Measurements from ENCODE around the gene TRERF1.

TRERF1 gene

GRCh38 chr6:42279966-42280629, 171.6 kb downstream of the TRERF1 start:
- TF ChIP-seq EZH2 (IDR thresholded peaks at IDR 0.05) = no peak
- no peak for TF ChIP-seq FOXP2 (optimal IDR thresholded peaks at IDR 0.05; ENCODE audit: control extremely low read depth, extremely low read length, insufficient read depth)
- no peak for TF ChIP-seq POLR2AphosphoS5 (IDR thresholded peaks at IDR 0.05; ENCODE audit: borderline replicate concordance, low read depth, low read length)
- Histone ChIP-seq H3K36me3 (ENCODE audit: insufficient read depth, low read length) (no peaks in the 10 kb centered on the region), H3K9me3 (ENCODE audit: low read depth, low read length) (no peaks in the 10 kb centered on the region), H3K4me3 (no peak overlapping the region), H3K9ac (ENCODE audit: insufficient read length) (no peak overlapping the region), H3K27ac (no peak overlapping the region)
- no peak for DNase-seq (ENCODE audit: low read depth, low spot score)

- no peak for DNase-seq (ENCODE audit: low read depth, low spot score)
- no peaks in the 10 kb centered on the region for H3K9me3 ChIP-seq (ENCODE audit: low read depth, low read length)
- H3K4me3 ChIP-seq = no peak overlapping the region
- H3K9ac ChIP-seq (ENCODE audit: insufficient read length) = no peak overlapping the region
- no peak overlapping the region for H3K27ac ChIP-seq
- no peaks in the 10 kb centered on the region for H3K36me3 ChIP-seq (ENCODE audit: insufficient read depth, low read length)
- no peak for TF ChIP-seq FOXP2 (optimal IDR thresholded peaks at IDR 0.05; ENCODE audit: control extremely low read depth, extremely low read length, insufficient read depth)
- TF ChIP-seq EZH2 (IDR thresholded peaks at IDR 0.05) = no peak
- no peak for TF ChIP-seq POLR2AphosphoS5 (IDR thresholded peaks at IDR 0.05; ENCODE audit: borderline replicate concordance, low read depth, low read length)
Observed at GRCh38 chr6:42279144-42279781, 172.5 kb downstream of the TRERF1 start.

- H3K9ac ChIP-seq (ENCODE audit: insufficient read length) = no peak overlapping the region
- H3K27ac ChIP-seq = no peak overlapping the region
- H3K9me3 ChIP-seq (ENCODE audit: low read depth, low read length) = no peaks in the 10 kb centered on the region
- no peaks in the 10 kb centered on the region for H3K36me3 ChIP-seq (ENCODE audit: insufficient read depth, low read length)
- TF ChIP-seq FOXP2 (optimal IDR thresholded peaks at IDR 0.05; ENCODE audit: control extremely low read depth, extremely low read length, insufficient read depth) (no peak), EZH2 (IDR thresholded peaks at IDR 0.05) (no peak), POLR2AphosphoS5 (IDR thresholded peaks at IDR 0.05; ENCODE audit: borderline replicate concordance, low read depth, low read length) (no peak)
- H3K4me3 ChIP-seq = no peak overlapping the region
- DNase-seq (ENCODE audit: low read depth, low spot score) = no peak
Observed at GRCh38 chr6:42278131-42278853, 173.4 kb downstream of the TRERF1 start.

- Histone ChIP-seq H3K27ac (no peak overlapping the region), H3K36me3 (ENCODE audit: insufficient read depth, low read length) (no peaks in the 10 kb centered on the region), H3K9me3 (ENCODE audit: low read depth, low read length) (no peaks in the 10 kb centered on the region), H3K4me3 (no peak overlapping the region), H3K9ac (ENCODE audit: insufficient read length) (no peak overlapping the region)
- TF ChIP-seq FOXP2 (optimal IDR thresholded peaks at IDR 0.05; ENCODE audit: control extremely low read depth, extremely low read length, insufficient read depth) (no peak), POLR2AphosphoS5 (IDR thresholded peaks at IDR 0.05; ENCODE audit: borderline replicate concordance, low read depth, low read length) (no peak), EZH2 (IDR thresholded peaks at IDR 0.05) (no peak)
- DNase-seq (ENCODE audit: low read depth, low spot score) = no peak
Observed at GRCh38 chr6:42276034-42276890, 175.5 kb downstream of the TRERF1 start.

GRCh38 chr6:42275376-42276033, 176.2 kb downstream of the TRERF1 start:
- H3K4me3 ChIP-seq = no peak overlapping the region
- TF ChIP-seq EZH2 (IDR thresholded peaks at IDR 0.05) (no peak), POLR2AphosphoS5 (IDR thresholded peaks at IDR 0.05; ENCODE audit: borderline replicate concordance, low read depth, low read length) (no peak), FOXP2 (optimal IDR thresholded peaks at IDR 0.05; ENCODE audit: control extremely low read depth, extremely low read length, insufficient read depth) (no peak)
- H3K9ac ChIP-seq (ENCODE audit: insufficient read length) = no peak overlapping the region
- H3K27ac ChIP-seq = no peak overlapping the region
- H3K36me3 ChIP-seq (ENCODE audit: insufficient read depth, low read length) = no peaks in the 10 kb centered on the region
- DNase-seq (ENCODE audit: low read depth, low spot score) = no peak
- no peaks in the 10 kb centered on the region for H3K9me3 ChIP-seq (ENCODE audit: low read depth, low read length)

- H3K9me3 ChIP-seq (ENCODE audit: low read depth, low read length) = no peaks in the 10 kb centered on the region
- no peak for DNase-seq (ENCODE audit: low read depth, low spot score)
- no peak overlapping the region for H3K27ac ChIP-seq
- H3K9ac ChIP-seq (ENCODE audit: insufficient read length) = no peak overlapping the region
- no peak overlapping the region for H3K4me3 ChIP-seq
- H3K36me3 ChIP-seq (ENCODE audit: insufficient read depth, low read length) = no peaks in the 10 kb centered on the region
- TF ChIP-seq EZH2 (IDR thresholded peaks at IDR 0.05) = no peak
- no peak for TF ChIP-seq FOXP2 (optimal IDR thresholded peaks at IDR 0.05; ENCODE audit: control extremely low read depth, extremely low read length, insufficient read depth)
- no peak for TF ChIP-seq POLR2AphosphoS5 (IDR thresholded peaks at IDR 0.05; ENCODE audit: borderline replicate concordance, low read depth, low read length)
Observed at GRCh38 chr6:42274898-42275297, 176.8 kb downstream of the TRERF1 start.

- no peaks in the 10 kb centered on the region; the same call in 1 of the 2 replicates for H3K36me3 ChIP-seq (ENCODE audit: insufficient read depth, low read length)
- no peaks in the 10 kb centered on the region for H3K9me3 ChIP-seq (ENCODE audit: low read depth, low read length)
- no peak overlapping the region for H3K4me3 ChIP-seq
- H3K27ac ChIP-seq = no peak overlapping the region
- no peak for DNase-seq (ENCODE audit: low read depth, low spot score)
- H3K9ac ChIP-seq (ENCODE audit: insufficient read length) = no peak overlapping the region
- no peak for TF ChIP-seq POLR2AphosphoS5 (IDR thresholded peaks at IDR 0.05; ENCODE audit: borderline replicate concordance, low read depth, low read length)
- no peak for TF ChIP-seq EZH2 (IDR thresholded peaks at IDR 0.05)
- TF ChIP-seq FOXP2 (optimal IDR thresholded peaks at IDR 0.05; ENCODE audit: control extremely low read depth, extremely low read length, insufficient read depth) = no peak
Observed at GRCh38 chr6:42271834-42272805, 179.6 kb downstream of the TRERF1 start.

Data from SK-N-MC (cell line).